T-helper 2 cell treated with Interferon-gamma antibody and Interleukin-4, amounts not matched to agents 100 ng/mL and 5 ng/mL, for 36 hours (primary cell): Measurements from ENCODE around the gene PPIE. TPM values are rescaled to one million over a fixed set of nuclear protein-coding genes. Genes with fewer than 3 reads are reported as not detected.

Source experiments
- intact Hi-C: fragments of 100-400 bp; cut with micrococcal nuclease; formaldehyde crosslinking; loops from one replicate; pipeline ENCODE4 v1.15.1; 2023
- total RNA-seq: library from RNA; stranded (reverse); gene quantifications from 2 replicates; pipeline ENCODE4 v1.2.3, GENCODE V29; 2022

The PPIE gene
- 63.4 and 65.6 TPM in 2 replicates for total RNA-seq

GRCh38 chr1:39738622-39739366 is at the start of gene PPIE:
Gene PPIE (plus strand): TSS chr1:39738882. CDS start chr1:39738901, 19 bp downstream.
- intact Hi-C loops: loop anchor here (1.0 to 10.0 kb wide), 3 partner anchors 47 to 634 kb away; partner anchors contain the start of genes BMP8B and HPCAL4

- intact Hi-C loops: no loop called here
Measured at GRCh38 chr1:39689214-39689613, 49.5 kb upstream of the PPIE start.

- intact Hi-C loops: loop anchor here (2.0 kb wide), 1 partner anchor 17 kb away; the partner anchor contains the start of gene NT5C1A
Measured at GRCh38 chr1:39689635-39690034, 49.0 kb upstream of the PPIE start.

- intact Hi-C loops: loop anchor here (2.0 kb wide), 1 partner anchor 17 kb away; the partner anchor contains the start of gene NT5C1A
Measured at GRCh38 chr1:39690225-39690624, 48.5 kb upstream of the PPIE start.

- intact Hi-C loops: loop anchor here (1.0 to 2.0 kb wide), 2 partner anchors 18 to 47 kb away; partner anchors contain the start of genes NT5C1A and PPIE
Measured at GRCh38 chr1:39690794-39691382, 47.8 kb upstream of the PPIE start.

GRCh38 chr1:39691383-39692151 is 47.1 kb upstream of the PPIE start, which contains the start of gene HPCAL4:
Gene HPCAL4 (minus strand): TSS chr1:39691433. CDS start chr1:39684603, 6,830 bp downstream.
- intact Hi-C loops: loop anchor here (1.0 to 2.0 kb wide), 2 partner anchors 19 to 47 kb away; partner anchors contain the start of genes NT5C1A and PPIE

- intact Hi-C loops: no loop called here
Measured at GRCh38 chr1:39692152-39693074, 46.3 kb upstream of the PPIE start.

- intact Hi-C loops: no loop called here
Measured at GRCh38 chr1:39694026-39694425, 44.7 kb upstream of the PPIE start.

- intact Hi-C loops: no loop called here
Measured at GRCh38 chr1:39695016-39695415, 43.7 kb upstream of the PPIE start.

GRCh38 chr1:39696448-39696847 is 42.2 kb upstream of the PPIE start:
- intact Hi-C loops: no loop called here

GRCh38 chr1:39698568-39698967 is 40.1 kb upstream of the PPIE start:
- intact Hi-C loops: no loop called here

GRCh38 chr1:39699419-39699818 is 39.3 kb upstream of the PPIE start:
- intact Hi-C loops: no loop called here

GRCh38 chr1:39700348-39700747 is 38.3 kb upstream of the PPIE start:
- intact Hi-C loops: no loop called here

- intact Hi-C loops: no loop called here
Measured at GRCh38 chr1:39701049-39701439, 37.6 kb upstream of the PPIE start.

- intact Hi-C loops: no loop called here
Measured at GRCh38 chr1:39704757-39705156, 33.9 kb upstream of the PPIE start.

- intact Hi-C loops: no loop called here
Measured at GRCh38 chr1:39707506-39707905, 31.2 kb upstream of the PPIE start.

- intact Hi-C loops: no loop called here
Measured at GRCh38 chr1:39711104-39711965, 27.3 kb upstream of the PPIE start.

GRCh38 chr1:39711966-39712340 is 26.7 kb upstream of the PPIE start:
- intact Hi-C loops: no loop called here

- intact Hi-C loops: no loop called here
Measured at GRCh38 chr1:39713557-39713956, 25.1 kb upstream of the PPIE start.

- intact Hi-C loops: no loop called here
Measured at GRCh38 chr1:39717809-39718208, 20.9 kb upstream of the PPIE start.
